Lung (tissue), 12 donors: ENCODE results near the gene PPP6R3. TPM values are rescaled to one million over a fixed set of nuclear protein-coding genes. Genes with fewer than 3 reads are reported as not detected.
A peak's percentile ranks its signal among the peaks of the same experiment; 100 is the strongest.

ENCODE experiments used
- ATAC-seq: fragments of 200-7000 bp; cut with Tn5 transposase; one replicate; pipeline ENCODE4 v1.9.1; 2020; ENCODE audit warnings: moderate number of reproducible peaks; ENCODE audit not compliant: insufficient read depth, low FRiP score
- DNase-seq, 3 donors: peaks; one replicate each; pipeline ENCODE4 v3.0.0-alpha.2; 2013 to 2017
- H3K27ac ChIP-seq, 2 donors: one replicate each; pipeline ENCODE4 v1.5.1; 2013; ENCODE audit warnings: mild to moderate bottlenecking in 2 of 2, moderate library complexity in 2 of 2, control low read depth in 1 of 2, inconsistent platforms in 1 of 2, low read depth in 1 of 2, low read length in 1 of 2
- H3K27me3 ChIP-seq, 3 donors: one replicate each; pipeline ENCODE4 v1.5.1; 2013; ENCODE audit warnings: low read length in 2 of 3; ENCODE audit not compliant: control insufficient read depth in 3 of 3, insufficient read depth in 3 of 3
- H3K36me3 ChIP-seq, 4 donors: one replicate each; pipeline ENCODE4 v1.5.1; 2013; ENCODE audit warnings: low read length in 4 of 4, mild to moderate bottlenecking in 1 of 4, moderate library complexity in 1 of 4; ENCODE audit not compliant: control insufficient read depth in 4 of 4, insufficient read depth in 4 of 4
- H3K4me1 ChIP-seq, 5 donors: one replicate each; pipeline ENCODE4 v1.5.1; 2013; ENCODE audit warnings: low read length in 5 of 5, mild to moderate bottlenecking in 2 of 5, moderate library complexity in 1 of 5; ENCODE audit not compliant: control insufficient read depth in 5 of 5, insufficient read depth in 5 of 5
- H3K4me3 ChIP-seq: one replicate; pipeline ENCODE4 v1.5.1; 2013; ENCODE audit warnings: mild to moderate bottlenecking, control low read depth, moderate library complexity
- H3K9ac ChIP-seq, 2 donors: one replicate each; pipeline ENCODE4 v1.5.1; 2013; ENCODE audit warnings: low read length in 2 of 2, control low read depth in 1 of 2; ENCODE audit not compliant: insufficient read depth in 1 of 2
- H3K9me3 ChIP-seq, 4 donors: one replicate each; pipeline ENCODE4 v1.5.1; 2013; ENCODE audit warnings: low read length in 3 of 4, mild to moderate bottlenecking in 1 of 4, moderate library complexity in 1 of 4; ENCODE audit not compliant: control insufficient read depth in 4 of 4, insufficient read depth in 3 of 4
- CTCF ChIP-seq: IDR thresholded peaks from 2 replicates; pipeline ENCODE4 v1.5.1; 2012; ENCODE audit warnings: mild to moderate bottlenecking; ENCODE audit errors: control extremely low read depth, extremely low read depth
- WGBS, 2 donors: extraction: QIAGEN DNeasy Blood & Tissue Kit; methylation state at CpG; one replicate each; pipeline ENCODE4 v1.1.7; 2013; 5-methylcytosine and 5-hydroxymethylcytosine counted together
- polyA plus RNA-seq, 2 donors: library from polyadenylated mRNA; stranded (reverse); fragments of 200-250 nt; gene quantifications; one replicate each; pipeline ENCODE4 v1.2.1, GENCODE V29; 2013
- total RNA-seq, 2 donors: library from RNA; depleted of rRNA in 1 of 2; stranded (reverse); fragments of >200 nt in 1 of 2; gene quantifications; one replicate each; pipeline ENCODE4 v1.2.1, GENCODE V29; 2014 to 2021
- donor health status: control.
- donor health status: control.
- donor health status: Bipolar disorder and iron deficiency.
- donor health status: healthy.
- donor health status: DM: yes; HTN: yes; CAD: no.

The PPP6R3 gene
- total and polyA plus RNA-seq, 4 donors, result 28.5 to 217 (median 60.7) TPM

GRCh38 chr11:68551777-68552176, 91.2 kb downstream of the PPP6R3 start:
- Histone ChIP-seq H3K9ac (no peak overlapping the region), H3K36me3 (peaks cover 11 to 43% (median 28%) of the 10 kb centered on the region in 4 donors), H3K4me3 (no peak overlapping the region), H3K27me3 (no peaks in the 10 kb centered on the region), H3K27ac (no peak overlapping the region), H3K4me1 (peaks cover 0 to 15% (median 8%) of the 10 kb centered on the region in 5 donors), H3K9me3 (no peaks in the 10 kb centered on the region)
- TF ChIP-seq CTCF, result no peak
- DNase-seq (no peak), ATAC-seq (no peak)
- WGBS, 2 donors, result 97% methylated on average over 3 of the region's 3 CpGs

- DNase-seq (no peak), ATAC-seq (peak; percentile 53)
- TF ChIP-seq CTCF, result no peak
- no peaks in the 10 kb centered on the region for H3K9me3 ChIP-seq
- no peak overlapping the region for H3K27ac ChIP-seq
- WGBS, 2 donors, result 20 to 71% methylated on average over 2 of the region's 2 CpGs
- H3K4me3 ChIP-seq, result no peak overlapping the region
- H3K27me3 ChIP-seq, result no peaks in the 10 kb centered on the region
- H3K36me3 ChIP-seq, result peaks cover 11 to 37% (median 28%) of the 10 kb centered on the region in 4 donors
- H3K4me1 ChIP-seq, result peaks cover 0 to 15% (median 8%) of the 10 kb centered on the region in 5 donors
- no peak overlapping the region for H3K9ac ChIP-seq
Measured at GRCh38 chr11:68552542-68552941, 92.0 kb downstream of the PPP6R3 start.

GRCh38 chr11:68560216-68560615, 99.7 kb downstream of the PPP6R3 start:
- TF ChIP-seq CTCF, result no peak
- H3K9me3 ChIP-seq, result no peaks in the 10 kb centered on the region
- peaks cover 0 to 2% (median 0%) of the 10 kb centered on the region in 5 donors for H3K4me1 ChIP-seq
- H3K27ac ChIP-seq, result no peak overlapping the region
- H3K36me3 ChIP-seq, result peaks cover 13 to 37% (median 21%) of the 10 kb centered on the region in 4 donors
- DNase-seq, result no peak
- no peak for ATAC-seq
- H3K27me3 ChIP-seq, result no peaks in the 10 kb centered on the region
- no peak overlapping the region for H3K9ac ChIP-seq
- 86 to 98% methylated on average over 1 of the region's 1 CpG for WGBS, 2 donors
- H3K4me3 ChIP-seq, result no peak overlapping the region

GRCh38 chr11:68563454-68563853, 102.9 kb downstream of the PPP6R3 start:
- peaks cover 23 to 56% (median 26%) of the 10 kb centered on the region in 4 donors for H3K36me3 ChIP-seq
- no peak overlapping the region for H3K27ac ChIP-seq
- no peak overlapping the region for H3K4me3 ChIP-seq
- WGBS, 2 donors, result 79 to 97% methylated on average over 2 of the region's 2 CpGs
- H3K9ac ChIP-seq, result no peak overlapping the region
- no peaks in the 10 kb centered on the region for H3K27me3 ChIP-seq
- no peaks in the 10 kb centered on the region for H3K4me1 ChIP-seq
- no peak for TF ChIP-seq CTCF
- DNase-seq, result no peak
- no peak for ATAC-seq
- no peaks in the 10 kb centered on the region for H3K9me3 ChIP-seq
